COR-L47 (cell line): ENCODE results near the gene ASF1A.

Experiments used
- DNase-seq: peaks from one replicate; lab custom pipeline; 2025; lab: John Stamatoyannopoulos, UW

Gene ASF1A

GRCh38 chr6:118881440-118882313 is 12.3 kb upstream of the ASF1A start:
- DNase-seq: no peak

GRCh38 chr6:118882314-118882905 is 11.5 kb upstream of the ASF1A start:
- no peak for DNase-seq

GRCh38 chr6:118886641-118887040 is 7.3 kb upstream of the ASF1A start:
- no peak for DNase-seq

GRCh38 chr6:118889163-118889562 is 4.8 kb upstream of the ASF1A start:
- DNase-seq: no peak

GRCh38 chr6:118890997-118891790 is 2.8 kb upstream of the ASF1A start:
- DNase-seq: no peak

- no peak for DNase-seq
Observed at GRCh38 chr6:118892355-118892991, 1.5 kb upstream of the ASF1A start.

GRCh38 chr6:118893064-118893806 is 717 bp upstream of the ASF1A start:
- peak; percentile 39 for DNase-seq

- DNase-seq: peak; percentile 9
Observed at GRCh38 chr6:118894425-118895260, 691 bp downstream of the ASF1A start.

GRCh38 chr6:118895261-118895560 is 1.3 kb downstream of the ASF1A start:
- no peak for DNase-seq

GRCh38 chr6:118895859-118896258 is 1.9 kb downstream of the ASF1A start:
- no peak for DNase-seq

GRCh38 chr6:118896339-118897136 is 2.6 kb downstream of the ASF1A start:
- DNase-seq: peak; percentile 4

GRCh38 chr6:118897386-118897785 is 3.4 kb downstream of the ASF1A start:
- DNase-seq: no peak

- DNase-seq: no peak
Observed at GRCh38 chr6:118899948-118900347, 6.0 kb downstream of the ASF1A start.

GRCh38 chr6:118902726-118903125 is 8.8 kb downstream of the ASF1A start:
- no peak for DNase-seq

- no peak for DNase-seq
Observed at GRCh38 chr6:118903138-118903537, 9.2 kb downstream of the ASF1A start.

- DNase-seq: no peak
Observed at GRCh38 chr6:118903691-118904090, 9.7 kb downstream of the ASF1A start.

GRCh38 chr6:118905084-118905483 is 11.1 kb downstream of the ASF1A start:
- DNase-seq: no peak

GRCh38 chr6:118905851-118906250 is 11.9 kb downstream of the ASF1A start:
- DNase-seq: no peak

GRCh38 chr6:118908441-118908840 is 14.5 kb downstream of the ASF1A start:
- no peak for DNase-seq

- peak; percentile 19 for DNase-seq
Observed at GRCh38 chr6:118912646-118913045, 18.7 kb downstream of the ASF1A start.
